Mucosa of rectum (tissue), 2 donors: ENCODE data around the gene RNLS.

ENCODE experiments used
- H3K27ac ChIP-seq, 2 donors: one replicate each; pipeline ENCODE4 v1.7.0; 2013; ENCODE audit warnings: inconsistent platforms in 2 of 2, low read depth in 2 of 2, low read length in 2 of 2
- H3K27me3 ChIP-seq, 2 donors: one replicate each; pipeline ENCODE4 v1.7.0; 2013; ENCODE audit warnings: low read length in 2 of 2; ENCODE audit not compliant: control insufficient read depth in 2 of 2, insufficient read depth in 2 of 2
- H3K36me3 ChIP-seq, 2 donors: one replicate each; pipeline ENCODE4 v1.7.0; 2013; ENCODE audit warnings: low read length in 2 of 2; ENCODE audit not compliant: control insufficient read depth in 2 of 2, insufficient read depth in 2 of 2
- H3K4me1 ChIP-seq, 2 donors: one replicate each; pipeline ENCODE4 v1.7.0; 2013; ENCODE audit warnings: low read length in 2 of 2, mild to moderate bottlenecking in 1 of 2; ENCODE audit not compliant: control insufficient read depth in 2 of 2, insufficient read depth in 2 of 2
- H3K4me3 ChIP-seq, 2 donors: one replicate each; pipeline ENCODE4 v1.7.0; 2013; ENCODE audit warnings: low read length in 2 of 2
- H3K9ac ChIP-seq, 2 donors: one replicate each; pipeline ENCODE4 v1.7.0; 2013; ENCODE audit warnings: low read length in 2 of 2, low read depth in 1 of 2, mild to moderate bottlenecking in 1 of 2
- H3K9me3 ChIP-seq, 2 donors: one replicate each; pipeline ENCODE4 v1.7.0; 2013; ENCODE audit warnings: low read length in 2 of 2; ENCODE audit not compliant: control insufficient read depth in 2 of 2
- donor health status: healthy.
- donor health status: Normal muscosa, but diverticular disease.

The RNLS gene

DNA sequence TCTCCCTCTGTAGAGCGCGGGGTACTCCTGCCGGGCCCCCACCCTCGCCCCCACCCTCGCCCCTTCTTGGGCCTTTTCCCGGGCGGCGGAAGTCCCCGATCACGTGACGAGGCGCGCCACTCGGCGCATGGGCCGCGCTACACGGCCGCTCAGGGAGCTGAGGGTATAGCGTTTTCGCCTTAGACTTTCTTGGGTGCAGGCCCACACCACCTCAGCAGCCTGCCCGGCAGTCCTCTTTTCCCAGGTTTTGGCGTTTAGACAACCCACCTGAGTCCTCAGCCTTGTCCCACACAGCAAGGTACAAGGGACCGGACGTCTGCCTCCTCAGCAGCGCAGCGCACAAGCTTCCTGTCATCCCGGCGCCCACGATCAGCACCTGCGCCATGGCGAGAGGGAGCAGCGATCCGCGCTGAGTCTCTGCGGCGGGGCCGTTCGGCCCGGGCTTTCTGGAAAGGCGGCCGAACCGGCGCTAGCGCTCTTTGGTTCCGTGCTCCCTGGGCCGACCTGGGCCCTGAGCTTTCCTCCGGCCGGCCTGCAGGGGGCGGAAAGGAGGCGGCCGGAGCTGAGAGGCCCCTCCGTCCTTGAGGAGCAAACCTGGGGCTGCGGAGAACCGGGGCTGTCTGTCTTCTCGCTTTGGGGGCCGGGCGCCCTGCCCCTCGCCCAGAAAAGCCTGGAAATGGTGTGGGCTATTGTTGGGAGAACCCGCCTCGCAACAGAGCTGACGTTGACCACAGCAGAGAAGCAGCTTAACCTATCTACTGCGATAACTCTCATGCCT is at the start of gene RNLS:
TSS of gene RNLS (minus strand) at position 513 of the 778 bp plus-strand sequence.
- H3K27ac ChIP-seq: peak within 1 kb of the TSS; percentile 81 to 90
- no peaks in the 10 kb centered on the region for H3K36me3 ChIP-seq
- H3K9me3 ChIP-seq: no peaks in the 10 kb centered on the region
- H3K27me3 ChIP-seq: no peaks in the 10 kb centered on the region
- peaks cover 4 to 5% of the 10 kb centered on the region in 2 donors for H3K4me1 ChIP-seq
- peak within 1 kb of the TSS; percentile 90 to 91 for H3K4me3 ChIP-seq
- peak within 1 kb of the TSS; percentile 85 to 87 for H3K9ac ChIP-seq

DNA sequence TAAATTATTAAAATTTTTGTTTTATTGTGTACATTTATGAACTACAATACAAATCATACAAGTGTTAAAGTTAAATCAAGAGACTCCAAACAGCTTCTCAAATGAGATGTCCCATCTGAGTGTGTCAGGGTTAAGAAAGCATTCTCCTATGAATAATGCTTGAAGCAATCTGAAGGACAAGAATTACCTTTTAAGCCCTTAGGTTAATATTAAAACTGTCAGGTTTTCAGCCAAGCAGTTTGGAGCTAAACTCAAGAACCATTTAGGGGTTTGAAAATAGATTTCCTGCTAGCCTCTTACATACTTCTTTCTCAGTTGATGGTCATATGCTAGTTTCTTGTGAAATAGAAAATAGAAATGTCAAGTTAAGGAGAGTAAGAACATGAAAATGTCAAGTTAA is 41.7 kb upstream of the RNLS start:
- H3K27me3 ChIP-seq: no peaks in the 10 kb centered on the region
- no peaks in the 10 kb centered on the region for H3K4me1 ChIP-seq
- H3K36me3 ChIP-seq: no peaks in the 10 kb centered on the region
- no peak overlapping the region for H3K9ac ChIP-seq
- H3K4me3 ChIP-seq: no peak overlapping the region
- no peaks in the 10 kb centered on the region for H3K9me3 ChIP-seq
- H3K27ac ChIP-seq: no peak overlapping the region

DNA sequence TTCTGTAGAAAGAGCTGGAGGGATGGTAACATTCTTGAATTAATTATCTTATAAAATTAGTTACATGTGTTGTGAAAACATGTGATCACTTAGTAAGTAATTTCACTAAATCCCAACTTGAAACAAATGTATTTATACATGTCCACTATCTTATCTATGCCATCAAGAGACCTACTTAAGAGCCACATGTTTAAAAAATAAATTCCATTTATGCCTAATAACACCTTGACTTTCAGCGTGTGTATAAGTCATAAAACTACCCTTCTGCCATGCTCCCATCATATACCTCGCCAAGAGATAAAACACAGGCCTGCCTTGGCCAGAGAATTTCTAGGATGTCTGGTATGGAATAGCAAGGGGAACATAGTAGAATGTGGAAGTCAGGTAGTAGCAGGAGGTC is 40.7 kb upstream of the RNLS start:
- Histone ChIP-seq H3K4me1 (no peaks in the 10 kb centered on the region), H3K27me3 (no peaks in the 10 kb centered on the region), H3K36me3 (no peaks in the 10 kb centered on the region), H3K9me3 (no peaks in the 10 kb centered on the region), H3K9ac (no peak overlapping the region), H3K4me3 (no peak overlapping the region), H3K27ac (no peak overlapping the region)

DNA sequence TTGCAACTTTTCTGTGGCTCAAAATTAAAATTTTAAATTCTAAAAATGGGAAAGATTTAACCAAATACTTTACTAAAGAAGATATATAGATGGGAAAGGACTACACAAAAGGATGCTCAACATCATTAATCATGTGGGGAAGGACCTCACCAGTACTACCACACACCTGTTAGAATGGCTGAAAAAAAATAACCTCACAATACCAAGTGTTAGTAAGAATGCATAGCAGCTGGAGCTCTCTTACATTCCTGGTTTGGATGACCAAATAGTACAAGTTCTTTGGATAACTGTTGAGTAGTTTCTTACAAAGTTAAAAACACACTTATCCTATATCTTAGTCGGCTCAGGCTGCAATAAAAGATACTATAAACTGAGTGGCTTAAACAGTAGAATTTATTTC is 37.3 kb upstream of the RNLS start:
- H3K4me1 ChIP-seq: no peaks in the 10 kb centered on the region
- no peaks in the 10 kb centered on the region for H3K27me3 ChIP-seq
- H3K9me3 ChIP-seq: no peaks in the 10 kb centered on the region
- no peaks in the 10 kb centered on the region for H3K36me3 ChIP-seq
- H3K27ac ChIP-seq: no peak overlapping the region
- H3K4me3 ChIP-seq: no peak overlapping the region
- H3K9ac ChIP-seq: no peak overlapping the region

DNA sequence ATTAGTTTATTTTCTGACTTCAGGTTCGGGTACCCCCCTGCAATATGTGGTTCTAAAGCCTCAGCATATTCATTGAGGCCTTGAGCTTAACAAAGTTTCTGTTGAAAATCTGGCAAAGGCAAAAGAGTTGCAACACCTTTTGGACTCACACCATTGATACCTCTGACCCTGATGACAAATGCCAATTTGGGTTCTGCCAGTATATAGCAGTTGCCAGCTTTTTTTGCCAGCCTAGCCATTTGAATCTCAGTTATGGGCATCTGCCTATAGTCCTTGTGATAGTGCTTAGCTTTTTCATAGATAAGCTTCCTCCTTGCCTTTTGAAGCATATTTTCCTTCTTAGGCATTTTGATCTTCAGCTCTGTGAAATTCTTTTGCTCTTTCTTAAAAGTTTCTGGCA is 35.4 kb upstream of the RNLS start:
- Histone ChIP-seq H3K9me3 (no peaks in the 10 kb centered on the region), H3K4me3 (no peak overlapping the region), H3K9ac (no peak overlapping the region), H3K4me1 (no peaks in the 10 kb centered on the region), H3K27ac (no peak overlapping the region), H3K27me3 (no peaks in the 10 kb centered on the region), H3K36me3 (no peaks in the 10 kb centered on the region)

DNA sequence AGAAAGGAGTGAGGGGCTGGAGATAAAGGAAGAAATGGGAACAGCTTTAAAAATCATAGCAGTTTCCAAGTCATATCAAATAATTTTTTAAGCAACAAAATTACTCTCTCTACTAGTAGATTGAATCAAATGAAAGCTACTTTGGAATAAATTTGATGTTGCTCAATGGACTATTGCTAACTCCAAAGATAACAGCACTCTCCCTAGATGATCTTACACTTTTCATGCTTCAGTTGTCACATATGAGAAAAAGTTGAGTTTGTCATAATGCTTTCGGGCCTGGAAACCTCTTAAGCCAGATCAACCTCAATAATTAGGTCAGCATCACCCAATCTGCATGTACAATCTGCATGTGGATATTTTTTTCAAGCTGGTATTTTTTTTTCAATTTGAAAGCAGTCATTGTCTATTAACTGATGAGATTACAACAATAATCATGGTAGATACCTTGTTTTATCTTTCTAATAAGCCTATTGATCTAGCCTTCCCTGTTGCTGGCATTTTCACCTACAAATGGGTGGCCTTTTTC is 34.7 kb upstream of the RNLS start:
- no peaks in the 10 kb centered on the region for H3K36me3 ChIP-seq
- no peak overlapping the region for H3K4me3 ChIP-seq
- no peak overlapping the region for H3K9ac ChIP-seq
- H3K27ac ChIP-seq: no peak overlapping the region
- no peaks in the 10 kb centered on the region for H3K27me3 ChIP-seq
- H3K4me1 ChIP-seq: no peaks in the 10 kb centered on the region
- no peaks in the 10 kb centered on the region for H3K9me3 ChIP-seq

DNA sequence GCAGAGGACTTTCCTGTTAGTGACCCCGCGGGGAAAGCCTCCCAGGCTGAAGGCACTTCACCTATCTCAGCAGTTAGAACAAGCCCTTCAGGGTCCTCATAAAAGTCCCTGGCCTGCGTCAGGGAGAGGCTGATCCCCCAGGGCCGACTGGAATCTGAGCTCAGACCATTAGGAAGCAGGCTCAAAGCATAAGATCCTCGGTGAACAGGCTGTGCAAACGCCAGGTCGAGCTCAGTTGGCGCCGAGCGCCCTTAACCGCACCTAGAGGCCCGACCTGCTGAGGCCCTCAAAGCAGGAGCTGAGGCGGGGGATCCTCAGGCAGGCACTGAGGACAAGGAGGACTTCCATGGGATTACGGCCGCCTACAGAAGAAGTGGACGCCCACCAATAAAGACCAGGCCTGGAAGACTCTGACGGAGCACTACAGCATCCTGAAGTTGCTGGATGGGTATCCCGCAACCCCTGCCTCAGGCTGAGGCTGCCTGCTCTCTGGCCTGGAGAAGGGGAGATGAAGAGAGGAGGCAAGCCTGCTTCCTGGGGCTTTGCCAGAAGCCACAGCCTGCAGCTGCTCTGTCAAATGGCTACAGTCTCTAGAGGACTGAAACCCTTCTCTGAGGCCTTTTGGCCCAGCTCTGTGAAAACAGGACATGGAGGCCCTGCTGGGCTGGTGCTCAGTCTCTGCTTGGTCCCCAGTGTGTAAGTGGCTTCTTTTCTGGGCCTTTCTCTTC is 33.3 kb upstream of the RNLS start:
- Histone ChIP-seq H3K4me1 (no peaks in the 10 kb centered on the region), H3K4me3 (no peak overlapping the region), H3K9me3 (no peaks in the 10 kb centered on the region), H3K36me3 (no peaks in the 10 kb centered on the region), H3K27ac (no peak overlapping the region), H3K9ac (no peak overlapping the region), H3K27me3 (no peaks in the 10 kb centered on the region)

DNA sequence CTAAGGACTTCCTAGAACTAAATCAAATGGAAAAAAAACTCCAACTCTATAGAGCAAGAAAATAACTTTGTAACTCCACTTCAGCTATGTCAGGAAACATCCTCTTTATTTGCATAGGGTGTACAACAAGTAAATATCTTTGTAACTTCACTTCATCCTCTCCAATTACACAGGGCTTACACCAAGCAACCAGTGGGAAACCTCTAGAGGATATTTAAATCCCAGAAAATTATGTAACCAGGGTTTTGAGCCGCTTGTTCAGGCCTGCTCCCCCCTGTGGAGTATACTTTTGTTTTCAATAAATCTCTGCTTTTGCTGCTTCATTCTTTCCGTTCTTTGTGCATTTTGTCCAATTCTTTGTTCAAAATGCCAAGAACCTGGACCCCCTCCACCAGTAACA is 25.7 kb upstream of the RNLS start:
- Histone ChIP-seq H3K9ac (no peak overlapping the region), H3K9me3 (no peaks in the 10 kb centered on the region), H3K4me1 (no peaks in the 10 kb centered on the region), H3K4me3 (no peak overlapping the region), H3K27me3 (no peaks in the 10 kb centered on the region), H3K36me3 (no peaks in the 10 kb centered on the region), H3K27ac (no peak overlapping the region)

DNA sequence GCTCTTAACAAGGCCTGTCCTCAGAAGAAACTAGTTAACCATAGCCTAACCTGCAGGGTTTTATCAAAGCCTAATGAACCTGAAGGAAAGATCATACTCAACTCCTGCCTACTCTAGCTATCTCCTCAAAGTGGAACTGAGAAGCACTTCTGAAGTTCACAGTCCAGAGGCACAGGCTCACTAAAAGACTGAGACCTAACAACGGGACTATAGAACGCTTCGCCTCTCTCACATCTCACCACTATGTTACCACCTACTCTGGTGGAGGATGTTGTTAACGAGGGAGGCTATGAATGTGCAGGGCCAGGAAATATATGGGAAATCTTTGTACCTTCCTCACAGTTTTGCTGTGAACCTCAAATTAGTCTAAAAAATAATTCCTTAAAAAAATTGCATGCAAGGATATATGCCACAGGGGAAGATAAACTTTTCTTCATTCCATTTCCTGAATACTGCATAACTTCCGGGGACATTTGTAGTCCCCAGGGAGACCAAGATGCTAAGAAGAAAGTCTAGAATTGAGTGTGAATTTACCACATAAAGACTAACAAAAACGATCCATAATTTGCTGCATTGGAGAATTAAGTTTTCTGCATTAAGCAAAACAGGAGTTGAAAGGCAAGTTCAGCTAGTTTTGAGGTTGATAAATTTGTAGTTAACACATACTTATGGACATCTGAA is 25.1 kb upstream of the RNLS start:
- Histone ChIP-seq H3K27me3 (no peaks in the 10 kb centered on the region), H3K36me3 (no peaks in the 10 kb centered on the region), H3K4me1 (no peaks in the 10 kb centered on the region), H3K27ac (no peak overlapping the region), H3K9ac (no peak overlapping the region), H3K9me3 (no peaks in the 10 kb centered on the region), H3K4me3 (no peak overlapping the region)

DNA sequence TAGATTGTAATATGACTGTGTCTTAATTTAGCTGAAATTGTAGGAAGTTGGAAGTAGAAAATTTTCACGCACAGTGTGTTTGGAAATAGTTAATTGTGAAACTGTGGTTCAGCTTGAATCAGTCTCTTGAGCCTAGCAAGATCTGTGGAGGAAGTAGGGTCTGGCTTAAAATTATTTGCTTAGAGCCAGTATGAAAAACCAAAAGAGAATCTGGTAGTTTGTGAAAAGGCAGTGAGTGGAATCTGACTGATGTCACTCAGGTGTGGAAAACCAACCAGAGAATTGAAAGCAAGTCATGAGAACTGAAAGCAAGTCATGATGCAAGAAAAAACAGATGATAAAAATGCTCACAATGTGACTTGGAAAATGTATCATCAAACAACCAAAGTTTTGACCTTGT is 14.9 kb upstream of the RNLS start:
- H3K4me1 ChIP-seq: no peaks in the 10 kb centered on the region
- no peak overlapping the region for H3K4me3 ChIP-seq
- H3K36me3 ChIP-seq: no peaks in the 10 kb centered on the region
- no peak overlapping the region for H3K27ac ChIP-seq
- H3K27me3 ChIP-seq: no peaks in the 10 kb centered on the region
- peaks cover 0 to 2% of the 10 kb centered on the region in 2 donors for H3K9me3 ChIP-seq
- no peak overlapping the region for H3K9ac ChIP-seq
